Natural killer cell (primary cell): ENCODE data around the gene OR2A25. TPM values are rescaled to one million over a fixed set of nuclear protein-coding genes. Genes with fewer than 3 reads are reported as not detected.

ENCODE experiments used
- ATAC-seq, 3 donors: fragments of 150-1000 bp in 2 of 3; fragments of 200-7000 bp in 1 of 3; cut with Tn5 transposase; 1 replicate in 1 of 3; 2 replicates in 2 of 3; pipeline ENCODE4 v1.10.0; 2021; ENCODE audit warnings: mild to moderate bottlenecking in 2 of 3, moderate library complexity in 2 of 3
- DNase-seq, 2 donors: peaks; one replicate each; pipeline versions ENCODE4 v3.0.0 to v3.0.0-alpha.2; 2013 to 2021; ENCODE audit warnings: mixed read lengths in 1 of 2
- H3K27ac ChIP-seq: one replicate; pipeline ENCODE4 v1.5.1; 2013; ENCODE audit warnings: mild to moderate bottlenecking, low read length
- H3K27me3 ChIP-seq: one replicate; pipeline ENCODE4 v1.6.1; 2013; ENCODE audit warnings: low read length; ENCODE audit not compliant: control insufficient read depth, insufficient read depth
- H3K36me3 ChIP-seq: one replicate; pipeline ENCODE4 v1.6.1; 2013; ENCODE audit warnings: low read length; ENCODE audit not compliant: control insufficient read depth, insufficient read depth
- H3K4me1 ChIP-seq: one replicate; pipeline ENCODE4 v1.6.1; 2013; ENCODE audit warnings: low read length; ENCODE audit not compliant: control insufficient read depth, insufficient read depth
- H3K4me3 ChIP-seq: one replicate; pipeline ENCODE4 v1.5.1; 2013; ENCODE audit warnings: low read length
- H3K9me3 ChIP-seq: one replicate; pipeline ENCODE4 v1.6.1; 2013; ENCODE audit warnings: low read length; ENCODE audit not compliant: control insufficient read depth, insufficient read depth
- H3K27ac Mint-ChIP-seq, 2 donors: one replicate each; pipeline ENCODE4 v1.8.0; 2022; ENCODE audit warnings: mild to moderate bottlenecking in 2 of 2, mixed read lengths in 2 of 2, moderate library complexity in 1 of 2
- H3K27me3 Mint-ChIP-seq, 2 donors: one replicate each; pipeline ENCODE4 v1.8.0; 2022; ENCODE audit warnings: low read depth in 2 of 2, mixed read lengths in 2 of 2
- H3K36me3 Mint-ChIP-seq: one replicate; pipeline ENCODE4 v1.8.0; 2022; ENCODE audit warnings: mixed read lengths
- H3K4me1 Mint-ChIP-seq, 2 donors: one replicate each; pipeline ENCODE4 v1.8.0; 2022; ENCODE audit warnings: mixed read lengths in 2 of 2
- H3K4me3 Mint-ChIP-seq: one replicate; pipeline ENCODE4 v1.8.0; 2022; ENCODE audit warnings: mild to moderate bottlenecking, moderate library complexity, mixed read lengths
- H3K9me3 Mint-ChIP-seq, 2 donors: one replicate each; pipeline ENCODE4 v1.8.0; 2022; ENCODE audit warnings: mixed read lengths in 2 of 2
- WGBS: methylation state at CpG from one replicate; pipeline ENCODE4 v1.1.7; 2013; ENCODE audit warnings: missing lambda C conversion rate; ENCODE audit not compliant: insufficient coverage; 5-methylcytosine and 5-hydroxymethylcytosine counted together
- intact Hi-C: fragments of 100-400 bp; cut with micrococcal nuclease; formaldehyde crosslinking; loops from one replicate; pipeline ENCODE4 v1.14.2; 2022
- total RNA-seq, 4 donors: library from RNA; stranded (reverse); fragments of 120-200 nt in 1 of 4; gene quantifications; one replicate each; pipeline versions ENCODE4 v1.2.3 to v1.2.4, GENCODE V29; 2013 to 2022
- TF ChIP-seq, protein P1 (sequence below): fragments of 200-600 bp; IDR thresholded peaks from one replicate; pipeline ENCODE4 v1.8.0; 2022; ENCODE audit warnings: antibody characterized with exemption

Gene OR2A25
- total RNA-seq, 3 donors from 2014 or later (not counting 1 experiment from before 2014, with no cell fraction given), result not detected

DNA sequence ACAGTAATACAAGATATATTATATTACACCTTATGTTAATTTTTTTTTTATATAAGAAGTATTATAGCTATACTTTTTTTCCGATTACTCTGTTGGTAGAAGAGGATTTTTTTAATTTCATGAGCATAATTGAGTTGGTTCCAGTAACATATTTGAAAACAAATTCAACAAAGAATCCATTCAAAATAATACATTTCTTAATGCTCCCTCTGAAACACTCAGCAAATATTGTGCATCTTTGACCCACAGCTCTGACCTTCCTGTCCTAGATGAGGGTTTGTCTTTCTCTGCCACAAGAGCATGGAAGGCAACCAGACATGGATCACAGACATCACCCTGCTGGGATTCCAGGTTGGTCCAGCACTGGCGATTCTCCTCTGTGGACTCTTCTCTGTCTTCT is 39.7 kb downstream of the OR2A25 start, which contains the start of gene OR2A2:
TSS of gene OR2A2 (plus strand) at position 301 of the 400 bp plus-strand sequence. CDS start at position 301, 0 bp downstream.
- Histone ChIP-seq H3K4me3 (no peak within 1 kb of the TSS), H3K27ac (no peak within 1 kb of the TSS), H3K36me3 (no peaks in the 10 kb centered on the region), H3K4me1 (no peaks in the 10 kb centered on the region), H3K27me3 (no peaks in the 10 kb centered on the region), H3K9me3 (no peaks in the 10 kb centered on the region)
- H3K27ac Mint-ChIP-seq, result no peak within 1 kb of the TSS
- TF ChIP-seq, protein P1, sequence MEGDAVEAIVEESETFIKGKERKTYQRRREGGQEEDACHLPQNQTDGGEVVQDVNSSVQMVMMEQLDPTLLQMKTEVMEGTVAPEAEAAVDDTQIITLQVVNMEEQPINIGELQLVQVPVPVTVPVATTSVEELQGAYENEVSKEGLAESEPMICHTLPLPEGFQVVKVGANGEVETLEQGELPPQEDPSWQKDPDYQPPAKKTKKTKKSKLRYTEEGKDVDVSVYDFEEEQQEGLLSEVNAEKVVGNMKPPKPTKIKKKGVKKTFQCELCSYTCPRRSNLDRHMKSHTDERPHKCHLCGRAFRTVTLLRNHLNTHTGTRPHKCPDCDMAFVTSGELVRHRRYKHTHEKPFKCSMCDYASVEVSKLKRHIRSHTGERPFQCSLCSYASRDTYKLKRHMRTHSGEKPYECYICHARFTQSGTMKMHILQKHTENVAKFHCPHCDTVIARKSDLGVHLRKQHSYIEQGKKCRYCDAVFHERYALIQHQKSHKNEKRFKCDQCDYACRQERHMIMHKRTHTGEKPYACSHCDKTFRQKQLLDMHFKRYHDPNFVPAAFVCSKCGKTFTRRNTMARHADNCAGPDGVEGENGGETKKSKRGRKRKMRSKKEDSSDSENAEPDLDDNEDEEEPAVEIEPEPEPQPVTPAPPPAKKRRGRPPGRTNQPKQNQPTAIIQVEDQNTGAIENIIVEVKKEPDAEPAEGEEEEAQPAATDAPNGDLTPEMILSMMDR, result no peak
- peaks cover 0 to 2% of the 10 kb centered on the region in 2 donors for H3K9me3 Mint-ChIP-seq
- no peak within 1 kb of the TSS for H3K4me3 Mint-ChIP-seq
- peaks cover 3 to 10% of the 10 kb centered on the region in 2 donors for H3K27me3 Mint-ChIP-seq
- DNase-seq (no peak), ATAC-seq (no peak)
- no peaks in the 10 kb centered on the region for H3K36me3 Mint-ChIP-seq
- WGBS, result 100% methylated on average over 1 of the region's 2 CpGs
- intact Hi-C loops, result no loop called here
- no peaks in the 10 kb centered on the region for H3K4me1 Mint-ChIP-seq

DNA sequence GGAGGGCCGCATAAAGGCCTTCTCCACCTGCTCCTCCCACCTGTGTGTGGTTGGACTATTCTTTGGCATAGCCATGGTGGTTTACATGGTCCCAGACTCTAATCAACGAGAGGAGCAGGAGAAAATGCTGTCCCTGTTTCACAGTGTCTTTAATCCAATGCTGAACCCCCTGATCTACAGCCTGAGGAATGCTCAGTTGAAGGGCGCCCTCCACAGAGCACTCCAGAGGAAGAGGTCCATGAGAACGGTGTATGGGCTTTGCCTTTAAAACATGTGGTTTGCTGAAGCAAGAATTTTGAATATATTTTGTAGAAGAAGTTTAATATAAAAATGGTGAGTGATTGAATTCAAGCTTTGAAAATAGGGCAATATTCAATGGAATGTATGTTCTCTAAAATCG is 40.7 kb downstream of the OR2A25 start:
- Mint-ChIP-seq H3K27me3 (peaks cover 3 to 11% of the 10 kb centered on the region in 2 donors), H3K27ac (no peak overlapping the region), H3K4me1 (no peaks in the 10 kb centered on the region), H3K36me3 (no peaks in the 10 kb centered on the region), H3K4me3 (no peak overlapping the region), H3K9me3 (peaks cover 0 to 2% of the 10 kb centered on the region in 2 donors)
- no peaks in the 10 kb centered on the region for H3K27me3 ChIP-seq
- H3K27ac ChIP-seq, result no peak overlapping the region
- intact Hi-C loops, result no loop called here
- DNase-seq (no peak), ATAC-seq (no peak)
- no peaks in the 10 kb centered on the region for H3K36me3 ChIP-seq
- H3K4me1 ChIP-seq, result no peaks in the 10 kb centered on the region
- no peak overlapping the region for H3K4me3 ChIP-seq
- H3K9me3 ChIP-seq, result no peaks in the 10 kb centered on the region
- TF ChIP-seq, protein P1, result no peak
- 81% methylated on average over 3 of the region's 5 CpGs for WGBS

DNA sequence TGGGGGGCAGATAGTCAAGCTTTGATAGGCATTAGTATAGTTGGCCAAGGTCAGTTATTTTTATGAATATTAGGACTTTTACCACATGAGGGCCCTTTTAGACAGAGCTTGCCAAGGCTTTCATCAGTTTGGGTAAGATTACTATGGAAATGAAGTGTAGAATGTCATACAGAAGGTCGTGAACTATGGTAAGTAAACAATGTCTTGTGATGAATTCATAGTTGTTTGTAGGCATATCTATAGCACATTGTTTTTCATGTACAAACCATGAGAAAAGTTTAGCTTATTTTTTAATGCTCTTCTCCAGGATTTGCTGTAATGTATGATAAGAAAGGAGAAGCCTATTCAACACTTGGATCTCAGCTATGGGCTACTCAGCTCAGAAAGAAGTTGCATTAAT is 44.0 kb downstream of the OR2A25 start:
- no peaks in the 10 kb centered on the region for H3K4me1 Mint-ChIP-seq
- peaks cover 0 to 2% of the 10 kb centered on the region in 2 donors for H3K9me3 Mint-ChIP-seq
- TF ChIP-seq, protein P1, result no peak
- DNase-seq, result no peak
- Histone ChIP-seq H3K27me3 (no peaks in the 10 kb centered on the region), H3K36me3 (no peaks in the 10 kb centered on the region), H3K4me3 (no peak overlapping the region), H3K4me1 (no peaks in the 10 kb centered on the region), H3K27ac (no peak overlapping the region), H3K9me3 (no peaks in the 10 kb centered on the region)
- no peak overlapping the region for H3K27ac Mint-ChIP-seq
- no peak overlapping the region for H3K4me3 Mint-ChIP-seq
- intact Hi-C loops, result no loop called here
- 63% methylated on average over 1 of the region's 1 CpG for WGBS
- no peak for ATAC-seq
- no peaks in the 10 kb centered on the region for H3K36me3 Mint-ChIP-seq
- peaks cover 3 to 11% of the 10 kb centered on the region in 2 donors for H3K27me3 Mint-ChIP-seq

DNA sequence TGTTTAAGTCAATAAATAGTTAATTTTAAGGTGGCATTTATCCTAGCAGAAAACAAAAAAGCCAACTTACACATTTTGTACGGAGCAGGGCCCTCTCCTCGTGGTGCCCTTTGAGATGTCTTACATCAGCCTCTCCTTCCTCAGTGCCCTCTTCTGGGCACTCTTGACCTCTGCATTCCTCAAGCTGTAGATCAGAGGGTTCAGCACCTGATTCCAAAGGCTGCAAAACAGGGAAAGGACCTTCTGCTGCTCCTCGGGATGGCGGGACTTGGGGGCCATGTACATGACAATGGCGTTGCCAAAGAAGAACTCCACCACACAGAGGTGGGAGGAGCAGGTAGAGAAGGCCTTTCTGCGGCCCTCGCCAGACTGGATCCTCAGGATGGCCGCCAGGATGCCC is 48.7 kb downstream of the OR2A25 start:
- Histone ChIP-seq H3K9me3 (no peaks in the 10 kb centered on the region), H3K27ac (no peak overlapping the region), H3K4me1 (no peaks in the 10 kb centered on the region), H3K36me3 (no peaks in the 10 kb centered on the region), H3K27me3 (no peaks in the 10 kb centered on the region), H3K4me3 (no peak overlapping the region)
- Mint-ChIP-seq H3K27me3 (peaks cover 0 to 11% of the 10 kb centered on the region in 2 donors), H3K27ac (no peak overlapping the region), H3K4me3 (no peak overlapping the region), H3K4me1 (no peaks in the 10 kb centered on the region), H3K36me3 (no peaks in the 10 kb centered on the region), H3K9me3 (peaks cover 0 to 2% of the 10 kb centered on the region in 2 donors)
- ATAC-seq (no peak), DNase-seq (no peak)
- intact Hi-C loops, result no loop called here
- TF ChIP-seq, protein P1, result no peak
- 73% methylated on average over 8 of the region's 8 CpGs for WGBS
